Vagina (tissue), 2 donors: ENCODE results near the gene TECPR1.

Experiments used
- CTCF ChIP-seq, 3 experiments: fragments of 450-650 bp in 2 of 3; fragments of 200-600 bp in 1 of 3; sonication (generic) in 1 of 3; IDR thresholded peaks; one replicate each; pipeline ENCODE4 v1.5.1; 2017 to 2019; ENCODE audit warnings: antibody characterized with exemption in 3 of 3, mild to moderate bottlenecking in 2 of 3, moderate library complexity in 2 of 3
- POLR2A ChIP-seq, 2 donors: fragments of 450-650 bp; IDR thresholded peaks; one replicate each; pipeline ENCODE4 v1.6.1; 2017; ENCODE audit warnings: antibody characterized with exemption in 2 of 2, mild to moderate bottlenecking in 2 of 2, moderate library complexity in 2 of 2
- POLR2AphosphoS5 ChIP-seq, 2 donors: sonication (generic); formaldehyde crosslinking; IDR thresholded peaks; one replicate each; pipeline ENCODE4 v1.9.0; 2017; ENCODE audit warnings: antibody characterized with exemption in 2 of 2, mild to moderate bottlenecking in 2 of 2, low read depth in 1 of 2; ENCODE audit not compliant: insufficient read depth in 1 of 2

GRCh38 chr7:98256431-98256830 lies 4.4 kb upstream of the TECPR1 start:
- no peak for TF ChIP-seq POLR2A (IDR thresholded peaks at IDR 0.05)
- no peak for TF ChIP-seq CTCF (IDR thresholded peaks at IDR 0.05)
- no peak for TF ChIP-seq POLR2AphosphoS5 (IDR thresholded peaks at IDR 0.05; ENCODE audit: insufficient read depth in 1 of 2, low read depth in 1 of 2)
